IPS-18a (cell line): ENCODE results near the gene ATN1.

ENCODE experiments used
- H3K27ac ChIP-seq: one replicate; pipeline ENCODE4 v1.5.1; 2013; ENCODE audit warnings: low read length
- H3K27me3 ChIP-seq: one replicate; pipeline ENCODE4 v1.6.1; 2013; ENCODE audit warnings: mild to moderate bottlenecking, low read length; ENCODE audit not compliant: control insufficient read depth, insufficient read depth
- H3K36me3 ChIP-seq: one replicate; pipeline ENCODE4 v1.6.1; 2013; ENCODE audit warnings: low read depth, low read length; ENCODE audit not compliant: control insufficient read depth
- H3K4me1 ChIP-seq: one replicate; pipeline ENCODE4 v1.6.1; 2013; ENCODE audit warnings: low read depth, low read length; ENCODE audit not compliant: control insufficient read depth
- H3K4me3 ChIP-seq: one replicate; pipeline ENCODE4 v1.5.1; 2013; ENCODE audit warnings: low read length
- H3K9ac ChIP-seq: one replicate; pipeline ENCODE4 v1.6.1; 2013; ENCODE audit warnings: mild to moderate bottlenecking, low read length, moderate library complexity
- H3K9me3 ChIP-seq: one replicate; pipeline ENCODE4 v1.6.1; 2013; ENCODE audit warnings: low read depth, low read length; ENCODE audit not compliant: control insufficient read depth

Gene ATN1

GRCh38 chr12:6932766-6933165 is 5.0 kb downstream of the ATN1 start:
- no peaks in the 10 kb centered on the region for H3K9me3 ChIP-seq
- peaks cover 35% of the 10 kb centered on the region for H3K36me3 ChIP-seq
- H3K4me1 ChIP-seq: peaks cover 13% of the 10 kb centered on the region
- no peak overlapping the region for H3K9ac ChIP-seq
- no peak overlapping the region for H3K27ac ChIP-seq
- H3K27me3 ChIP-seq: no peaks in the 10 kb centered on the region
- no peak overlapping the region for H3K4me3 ChIP-seq

- Histone ChIP-seq H3K36me3 (peaks cover 35% of the 10 kb centered on the region), H3K9ac (no peak overlapping the region), H3K4me3 (no peak overlapping the region), H3K27ac (no peak overlapping the region), H3K9me3 (no peaks in the 10 kb centered on the region), H3K27me3 (no peaks in the 10 kb centered on the region), H3K4me1 (peaks cover 16% of the 10 kb centered on the region)
Observed at GRCh38 chr12:6934110-6934509, 6.4 kb downstream of the ATN1 start.

- Histone ChIP-seq H3K27ac (no peak overlapping the region), H3K9ac (no peak overlapping the region), H3K4me3 (no peak overlapping the region), H3K27me3 (no peaks in the 10 kb centered on the region), H3K4me1 (peaks cover 8% of the 10 kb centered on the region), H3K9me3 (no peaks in the 10 kb centered on the region), H3K36me3 (peaks cover 37% of the 10 kb centered on the region)
Observed at GRCh38 chr12:6935371-6936193, 7.8 kb downstream of the ATN1 start.

- H3K4me3 ChIP-seq: no peak overlapping the region
- no peaks in the 10 kb centered on the region for H3K9me3 ChIP-seq
- H3K9ac ChIP-seq: no peak overlapping the region
- H3K27ac ChIP-seq: no peak overlapping the region
- peaks cover 43% of the 10 kb centered on the region for H3K36me3 ChIP-seq
- no peaks in the 10 kb centered on the region for H3K27me3 ChIP-seq
- peaks cover 5% of the 10 kb centered on the region for H3K4me1 ChIP-seq
Observed at GRCh38 chr12:6936194-6936635, 8.5 kb downstream of the ATN1 start.

- H3K9me3 ChIP-seq: no peaks in the 10 kb centered on the region
- peak overlapping the region; percentile 77 for H3K4me3 ChIP-seq
- no peaks in the 10 kb centered on the region for H3K27me3 ChIP-seq
- H3K36me3 ChIP-seq: peaks cover 47% of the 10 kb centered on the region
- H3K9ac ChIP-seq: peak overlapping the region; percentile 93
- H3K27ac ChIP-seq: peak overlapping the region; percentile 83
- peaks cover 5% of the 10 kb centered on the region for H3K4me1 ChIP-seq
Observed at GRCh38 chr12:6936636-6937480, 9.1 kb downstream of the ATN1 start.

- Histone ChIP-seq H3K27ac (peak overlapping the region; percentile 83), H3K4me3 (peak overlapping the region; percentile 77), H3K27me3 (no peaks in the 10 kb centered on the region), H3K36me3 (peaks cover 43% of the 10 kb centered on the region), H3K9ac (peak overlapping the region; percentile 93), H3K4me1 (peaks cover 6% of the 10 kb centered on the region), H3K9me3 (no peaks in the 10 kb centered on the region)
Observed at GRCh38 chr12:6937481-6938352, 10.0 kb downstream of the ATN1 start.

GRCh38 chr12:6938353-6939190 is 10.8 kb downstream of the ATN1 start:
- Histone ChIP-seq H3K36me3 (peaks cover 35% of the 10 kb centered on the region), H3K9ac (peak overlapping the region; percentile 93), H3K4me1 (peaks cover 13% of the 10 kb centered on the region), H3K9me3 (no peaks in the 10 kb centered on the region), H3K27ac (peak overlapping the region; percentile 41), H3K4me3 (peak overlapping the region; percentile 77), H3K27me3 (no peaks in the 10 kb centered on the region)

- Histone ChIP-seq H3K4me1 (peaks cover 13% of the 10 kb centered on the region), H3K27ac (no peak overlapping the region), H3K36me3 (peaks cover 29% of the 10 kb centered on the region), H3K9me3 (no peaks in the 10 kb centered on the region), H3K4me3 (no peak overlapping the region), H3K27me3 (no peaks in the 10 kb centered on the region), H3K9ac (no peak overlapping the region)
Observed at GRCh38 chr12:6939191-6939540, 11.4 kb downstream of the ATN1 start.

GRCh38 chr12:6941267-6941666 is 13.5 kb downstream of the ATN1 start:
- H3K9me3 ChIP-seq: no peaks in the 10 kb centered on the region
- H3K4me3 ChIP-seq: no peak overlapping the region
- no peak overlapping the region for H3K9ac ChIP-seq
- H3K4me1 ChIP-seq: peaks cover 28% of the 10 kb centered on the region
- peaks cover 12% of the 10 kb centered on the region for H3K36me3 ChIP-seq
- no peaks in the 10 kb centered on the region for H3K27me3 ChIP-seq
- no peak overlapping the region for H3K27ac ChIP-seq

GRCh38 chr12:6941782-6942181 is 14.0 kb downstream of the ATN1 start:
- Histone ChIP-seq H3K36me3 (peaks cover 12% of the 10 kb centered on the region), H3K9ac (no peak overlapping the region), H3K27me3 (no peaks in the 10 kb centered on the region), H3K9me3 (no peaks in the 10 kb centered on the region), H3K4me3 (no peak overlapping the region), H3K27ac (no peak overlapping the region), H3K4me1 (peaks cover 28% of the 10 kb centered on the region)
